Progenitor cell of endocrine pancreas (in vitro differentiated cells): Measurements from ENCODE around the gene DNAH17. TPM values are rescaled to one million over a fixed set of nuclear protein-coding genes. Genes with fewer than 3 reads are reported as not detected.

Source experiments
- DNase-seq: peaks from one replicate; pipeline ENCODE4 v3.0.0; 2021; ENCODE audit warnings: low spot score; ENCODE audit not compliant: unreplicated experiment
- H3K27ac Mint-ChIP-seq: 2 replicates; pipeline ENCODE4 v1.8.0; 2021; ENCODE audit warnings: mild to moderate bottlenecking, moderate library complexity, mixed read lengths
- H3K27me3 Mint-ChIP-seq: 2 replicates; pipeline ENCODE4 v1.8.0; 2021; ENCODE audit warnings: mixed read lengths
- H3K36me3 Mint-ChIP-seq: 2 replicates; pipeline ENCODE4 v1.8.0; 2022; ENCODE audit warnings: mixed read lengths; ENCODE audit not compliant: insufficient read depth
- H3K4me1 Mint-ChIP-seq: 2 replicates; pipeline ENCODE4 v1.8.0; 2021; ENCODE audit warnings: low read depth, mixed read lengths
- H3K4me3 Mint-ChIP-seq: 2 replicates; pipeline ENCODE4 v1.8.0; 2021; ENCODE audit warnings: low read depth, mild to moderate bottlenecking, moderate library complexity, mixed read lengths
- H3K9me3 Mint-ChIP-seq: 2 replicates; pipeline ENCODE4 v1.8.0; 2021; ENCODE audit warnings: low read depth, mixed read lengths
- total RNA-seq: library from RNA; stranded (reverse); gene quantifications from 2 replicates; pipeline ENCODE4 v1.2.1, GENCODE V29; 2021
- TF ChIP-seq, protein P1 (sequence below): fragments of 200-600 bp; sonication (generic); IDR thresholded peaks from one replicate; pipeline ENCODE4 v1.5.0; 2021; ENCODE audit warnings: antibody characterized with exemption, mild to moderate bottlenecking; ENCODE audit not compliant: unreplicated experiment

Gene DNAH17
- total RNA-seq, 1 donor from 2014 or later: not detected

DNA sequence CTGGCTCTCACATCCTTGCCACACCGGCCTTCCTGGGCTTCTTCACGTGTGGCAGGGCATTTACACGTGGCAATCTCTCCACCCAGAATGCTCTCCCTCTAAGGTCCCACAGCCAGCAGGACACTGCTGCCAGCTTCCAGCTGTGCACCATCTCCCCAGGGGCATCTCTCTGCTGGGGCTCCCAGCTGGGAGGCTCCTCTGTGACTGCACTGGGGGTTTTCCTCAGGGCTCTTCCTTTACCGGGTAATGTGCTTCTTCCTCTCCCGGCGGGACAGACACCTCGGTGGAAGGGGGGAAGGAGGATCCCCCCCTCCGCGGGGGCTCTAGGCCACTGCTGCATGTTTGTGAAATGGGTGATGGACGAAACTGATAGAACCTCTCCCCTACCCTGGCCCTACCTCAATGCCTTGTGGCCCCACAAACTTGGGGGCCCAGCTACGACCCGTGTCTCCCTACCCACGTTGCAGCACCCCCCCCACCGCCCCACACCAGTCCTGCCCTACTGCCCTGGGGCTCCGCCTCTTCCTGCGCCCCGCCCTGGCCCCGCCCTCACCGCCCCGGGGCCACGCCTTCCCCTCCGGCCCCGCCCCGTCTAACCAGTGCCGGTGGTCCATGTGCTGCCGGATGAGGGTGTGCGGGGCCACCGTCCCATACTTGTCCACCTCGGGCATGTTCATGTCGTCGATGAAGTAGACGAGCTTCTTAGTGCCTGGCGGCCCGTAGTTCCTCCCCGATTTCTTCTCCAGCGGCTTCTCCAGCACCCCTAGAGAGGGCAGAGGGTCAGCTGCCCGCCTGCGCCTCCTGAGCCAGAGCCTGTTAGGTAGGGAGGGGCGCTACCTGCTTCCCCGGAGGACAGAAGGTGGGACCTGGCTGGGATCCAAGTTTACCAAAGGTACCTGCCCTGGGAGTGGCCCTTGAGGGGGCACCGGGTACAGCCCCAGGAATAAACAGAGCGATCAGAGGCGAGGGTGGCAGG is 92.6 kb downstream of the DNAH17 start:
- Mint-ChIP-seq H3K27ac (no peak overlapping the region), H3K4me3 (peak overlapping the region; percentile 47), H3K36me3 (no peaks in the 10 kb centered on the region), H3K27me3 (peaks cover 45% of the 10 kb centered on the region), H3K4me1 (no peaks in the 10 kb centered on the region), H3K9me3 (no peaks in the 10 kb centered on the region)
- TF ChIP-seq, protein P1, sequence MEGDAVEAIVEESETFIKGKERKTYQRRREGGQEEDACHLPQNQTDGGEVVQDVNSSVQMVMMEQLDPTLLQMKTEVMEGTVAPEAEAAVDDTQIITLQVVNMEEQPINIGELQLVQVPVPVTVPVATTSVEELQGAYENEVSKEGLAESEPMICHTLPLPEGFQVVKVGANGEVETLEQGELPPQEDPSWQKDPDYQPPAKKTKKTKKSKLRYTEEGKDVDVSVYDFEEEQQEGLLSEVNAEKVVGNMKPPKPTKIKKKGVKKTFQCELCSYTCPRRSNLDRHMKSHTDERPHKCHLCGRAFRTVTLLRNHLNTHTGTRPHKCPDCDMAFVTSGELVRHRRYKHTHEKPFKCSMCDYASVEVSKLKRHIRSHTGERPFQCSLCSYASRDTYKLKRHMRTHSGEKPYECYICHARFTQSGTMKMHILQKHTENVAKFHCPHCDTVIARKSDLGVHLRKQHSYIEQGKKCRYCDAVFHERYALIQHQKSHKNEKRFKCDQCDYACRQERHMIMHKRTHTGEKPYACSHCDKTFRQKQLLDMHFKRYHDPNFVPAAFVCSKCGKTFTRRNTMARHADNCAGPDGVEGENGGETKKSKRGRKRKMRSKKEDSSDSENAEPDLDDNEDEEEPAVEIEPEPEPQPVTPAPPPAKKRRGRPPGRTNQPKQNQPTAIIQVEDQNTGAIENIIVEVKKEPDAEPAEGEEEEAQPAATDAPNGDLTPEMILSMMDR: no peak
- no peak for DNase-seq

DNA sequence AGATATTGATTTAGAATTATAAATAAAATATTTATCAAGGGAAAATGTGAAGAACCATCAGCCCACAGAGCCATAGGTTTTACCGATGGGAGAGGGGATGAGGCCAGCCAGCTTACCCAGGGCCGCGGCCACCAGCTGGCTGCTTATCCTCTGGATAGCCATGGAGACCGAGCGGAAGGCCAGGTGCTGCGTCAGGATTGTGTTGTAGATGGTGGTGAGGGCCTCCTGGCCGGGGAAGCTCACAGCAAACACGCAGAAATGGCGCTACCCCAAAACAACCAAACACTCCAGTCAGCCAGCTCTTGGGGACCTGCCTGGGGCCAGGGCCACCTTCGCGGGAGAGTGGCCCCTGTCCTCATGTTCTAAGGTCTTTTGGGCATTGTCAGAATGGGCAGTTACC is 97.8 kb downstream of the DNAH17 start:
- no peak for DNase-seq
- H3K27me3 Mint-ChIP-seq: peaks cover 14% of the 10 kb centered on the region
- H3K27ac Mint-ChIP-seq: no peak overlapping the region
- TF ChIP-seq, protein P1: no peak
- H3K4me3 Mint-ChIP-seq: no peak overlapping the region
- no peaks in the 10 kb centered on the region for H3K36me3 Mint-ChIP-seq
- peaks cover 10% of the 10 kb centered on the region for H3K4me1 Mint-ChIP-seq
- no peaks in the 10 kb centered on the region for H3K9me3 Mint-ChIP-seq

DNA sequence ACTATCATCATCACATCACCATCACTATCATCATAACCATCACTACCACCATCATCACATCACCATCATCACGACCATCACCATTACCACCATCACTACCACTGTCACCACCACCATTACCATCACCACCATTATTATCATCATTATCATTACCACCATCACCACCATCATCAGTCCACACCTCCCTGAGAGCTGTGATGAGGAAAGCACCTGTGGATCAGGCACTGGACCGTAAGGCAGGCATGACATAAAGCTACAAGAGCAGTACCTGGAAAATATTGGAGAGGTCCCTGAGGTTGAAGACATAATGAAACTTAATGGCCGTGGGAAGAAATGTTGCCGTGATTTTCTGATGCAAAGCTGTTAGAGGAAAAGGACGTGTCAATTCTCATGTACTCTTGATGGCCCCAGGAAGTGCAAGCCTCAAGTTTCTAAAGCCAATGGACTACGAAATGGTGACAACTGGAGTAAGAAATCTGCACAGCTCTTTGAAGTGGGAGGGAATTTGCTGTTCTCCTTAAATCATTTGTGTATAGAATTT is 98.4 kb downstream of the DNAH17 start:
- H3K36me3 Mint-ChIP-seq: no peaks in the 10 kb centered on the region

DNA sequence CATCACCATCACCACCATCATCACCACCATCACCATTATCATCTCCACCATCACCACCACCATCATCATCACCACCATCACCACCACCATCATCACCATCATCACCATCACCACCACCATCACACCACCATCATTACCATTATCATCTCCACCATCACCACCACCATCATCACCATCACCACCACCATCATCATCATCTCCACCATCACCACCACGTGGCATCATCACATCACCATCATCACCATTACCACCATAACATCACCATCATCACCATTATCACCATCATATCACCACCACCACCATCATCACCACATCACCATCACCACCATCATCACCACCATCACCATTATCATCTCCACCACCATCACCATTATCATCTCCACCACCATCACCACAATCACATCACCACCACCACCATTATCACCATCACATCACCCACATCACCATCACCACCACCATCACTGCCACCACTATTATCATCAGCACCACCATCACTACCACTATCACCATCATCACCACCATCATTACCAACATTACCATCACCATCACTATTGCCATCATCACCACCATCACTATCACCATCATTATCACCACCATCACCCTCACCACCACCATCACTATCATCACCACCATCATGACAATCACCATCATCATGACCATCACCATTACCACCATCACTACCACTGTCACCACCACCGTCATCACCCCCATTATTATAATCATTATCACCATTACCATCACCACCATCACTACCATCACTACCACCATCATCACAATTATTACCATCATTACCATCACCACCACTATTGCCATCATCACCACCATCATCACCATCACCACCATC is 99.1 kb downstream of the DNAH17 start:
- Mint-ChIP-seq H3K4me1 (peaks cover 19% of the 10 kb centered on the region), H3K27me3 (peaks cover 10% of the 10 kb centered on the region), H3K9me3 (no peaks in the 10 kb centered on the region), H3K36me3 (no peaks in the 10 kb centered on the region), H3K27ac (no peak overlapping the region), H3K4me3 (no peak overlapping the region)
- DNase-seq: no peak
- TF ChIP-seq, protein P1: no peak

More for the DNA sequence above, 98.4 kb downstream of the DNAH17 start:
- Mint-ChIP-seq H3K9me3 (no peaks in the 10 kb centered on the region), H3K27ac (no peak overlapping the region), H3K27me3 (peaks cover 10% of the 10 kb centered on the region), H3K4me1 (peaks cover 16% of the 10 kb centered on the region), H3K4me3 (no peak overlapping the region)
- TF ChIP-seq, protein P1: no peak
- no peak for DNase-seq

DNA sequence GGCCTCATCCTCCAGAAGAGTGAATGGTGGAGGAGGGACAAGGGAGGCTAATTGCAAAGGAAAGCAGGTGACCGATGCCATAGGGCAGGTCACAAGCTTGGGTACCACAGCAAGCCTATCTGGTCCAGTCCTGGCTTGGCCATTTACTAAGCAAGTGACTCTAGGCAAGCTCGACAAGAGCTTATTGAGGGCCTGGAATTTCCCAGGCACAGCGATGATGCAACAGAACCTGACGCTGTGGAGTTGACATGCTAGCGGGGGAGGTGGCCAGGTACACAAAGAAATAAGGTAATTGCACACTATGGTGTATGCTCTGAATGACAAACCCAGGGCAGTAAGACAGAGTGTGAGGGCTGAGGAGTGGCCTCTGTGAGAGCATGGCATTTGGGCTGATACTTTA is 100.2 kb downstream of the DNAH17 start:
- no peak for DNase-seq
- no peaks in the 10 kb centered on the region for H3K36me3 Mint-ChIP-seq
- no peak overlapping the region for H3K4me3 Mint-ChIP-seq
- no peaks in the 10 kb centered on the region for H3K9me3 Mint-ChIP-seq
- H3K27ac Mint-ChIP-seq: no peak overlapping the region
- peaks cover 23% of the 10 kb centered on the region for H3K4me1 Mint-ChIP-seq
- TF ChIP-seq, protein P1: no peak
- peaks cover 2% of the 10 kb centered on the region for H3K27me3 Mint-ChIP-seq
